ENCODE data around the gene SERGEF.
"Not testable (repeated sequence)": the region's sequence is repeated elsewhere in the genome, so short reads cannot be mapped to it uniquely, and the experiment has no call there.

The SERGEF gene

DNA sequence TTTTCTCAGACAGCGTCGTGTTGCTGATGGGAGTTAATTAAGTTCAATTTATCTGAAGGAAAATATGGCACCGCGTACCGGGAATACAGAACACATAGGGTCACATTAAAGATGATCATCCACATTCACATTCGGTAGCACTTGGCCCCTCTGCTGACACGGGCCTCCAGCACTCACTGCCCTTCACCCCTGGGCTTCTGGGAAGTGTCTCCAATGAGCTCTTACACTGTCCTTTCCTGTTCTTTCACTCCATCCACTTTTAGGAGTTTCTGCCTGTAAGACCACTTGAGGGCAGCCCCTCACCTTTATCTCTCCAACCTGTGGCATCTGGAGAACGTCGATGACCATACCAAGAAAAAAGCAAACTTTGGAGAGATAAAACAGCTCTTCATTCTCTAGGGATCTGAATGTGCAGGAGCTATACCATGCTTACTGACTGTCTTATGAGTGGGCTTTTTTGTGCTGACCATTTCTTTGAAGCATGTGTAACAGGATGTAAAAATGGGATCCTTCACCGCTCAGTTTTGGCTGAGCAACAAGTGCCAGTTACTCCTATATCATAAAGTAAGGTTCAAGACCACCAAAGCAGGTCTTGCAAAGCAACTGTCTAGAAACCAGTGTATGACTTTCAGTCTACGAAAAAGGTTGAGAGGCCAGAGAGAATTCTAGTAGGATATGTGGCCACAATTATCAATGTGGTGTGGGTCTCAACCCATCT, 1.1 kb upstream of the SERGEF start:
- no peak for DNase-seq (ENCODE audit: low read depth in 1 of 2, low spot score in 1 of 2)

DNA sequence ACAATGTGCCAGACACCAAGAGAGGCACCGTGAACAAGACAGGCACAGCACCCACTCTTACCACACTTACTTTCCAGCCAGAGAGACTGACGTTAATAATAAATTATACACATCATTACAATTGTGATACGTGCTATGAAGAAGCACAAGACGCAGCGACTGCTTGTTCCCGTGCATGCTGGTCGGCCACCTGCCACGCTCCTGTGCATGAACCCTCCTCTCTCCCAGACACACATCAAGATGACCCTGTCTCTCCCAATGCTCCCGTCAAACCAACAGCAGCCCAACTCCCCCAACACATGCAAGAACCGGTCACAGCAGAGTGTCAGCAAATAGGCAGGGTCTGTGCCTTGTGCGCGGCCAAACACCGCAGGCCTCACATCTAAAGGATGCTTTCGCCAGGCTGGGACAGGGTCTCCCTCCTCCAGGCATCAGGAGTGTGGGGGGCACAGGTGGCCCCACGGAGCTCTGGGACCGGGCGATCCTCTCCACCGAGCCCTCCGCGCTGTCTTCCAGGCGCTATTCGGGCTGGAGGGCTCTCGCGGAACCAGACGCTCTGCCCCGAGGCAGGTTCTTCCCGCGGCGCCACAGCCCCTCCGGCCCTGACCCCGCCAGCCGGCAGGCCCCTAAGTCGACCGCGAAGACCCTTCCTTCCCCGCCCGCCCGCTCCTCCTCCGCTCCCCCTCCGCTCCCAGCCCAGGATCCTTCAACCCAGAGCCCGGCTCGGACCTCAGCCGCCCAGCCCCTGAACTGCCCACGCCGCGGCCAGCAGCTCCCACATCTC, 533 bp downstream of the SERGEF start:
- in situ Hi-C loops (cut with HindIII; ENCODE audit: low pct_unique_long_range_greater_than_20kb, low sequenced_read_pairs), result no loop called here
- DNase-seq (ENCODE audit: low read depth in 1 of 2, low spot score in 1 of 2), result peak in 1 of 2 experiments; percentile 14
- no peak for TF ChIP-seq JUND (IDR thresholded peaks at IDR 0.05; ENCODE audit: low read depth)

More for the DNA sequence above, 1.1 kb upstream of the SERGEF start:
- in situ Hi-C loops (cut with HindIII; ENCODE audit: low pct_unique_long_range_greater_than_20kb, low sequenced_read_pairs), result no loop called here
- no peak for TF ChIP-seq JUND (IDR thresholded peaks at IDR 0.05; ENCODE audit: low read depth)

DNA sequence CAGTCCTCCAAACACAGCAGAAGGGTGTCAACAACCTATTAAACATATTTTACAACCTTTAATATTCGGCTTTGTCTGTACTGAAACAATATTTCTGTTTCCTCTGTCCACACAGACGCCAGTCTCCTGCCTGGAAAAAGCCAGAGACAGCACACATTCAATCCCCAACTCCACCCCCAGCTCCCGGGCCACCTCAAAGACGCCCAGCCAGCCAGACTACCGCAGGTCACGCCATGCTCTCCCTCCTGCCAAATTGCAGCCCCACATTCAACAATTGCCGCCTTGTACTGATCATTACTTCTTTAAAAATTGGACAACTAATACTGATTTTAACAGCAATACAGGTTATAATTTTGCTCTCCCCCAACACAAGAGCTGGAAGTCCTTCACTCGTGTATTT, 1.2 kb downstream of the SERGEF start:
- TF ChIP-seq JUND (IDR thresholded peaks at IDR 0.05; ENCODE audit: low read depth), result no peak

DNA sequence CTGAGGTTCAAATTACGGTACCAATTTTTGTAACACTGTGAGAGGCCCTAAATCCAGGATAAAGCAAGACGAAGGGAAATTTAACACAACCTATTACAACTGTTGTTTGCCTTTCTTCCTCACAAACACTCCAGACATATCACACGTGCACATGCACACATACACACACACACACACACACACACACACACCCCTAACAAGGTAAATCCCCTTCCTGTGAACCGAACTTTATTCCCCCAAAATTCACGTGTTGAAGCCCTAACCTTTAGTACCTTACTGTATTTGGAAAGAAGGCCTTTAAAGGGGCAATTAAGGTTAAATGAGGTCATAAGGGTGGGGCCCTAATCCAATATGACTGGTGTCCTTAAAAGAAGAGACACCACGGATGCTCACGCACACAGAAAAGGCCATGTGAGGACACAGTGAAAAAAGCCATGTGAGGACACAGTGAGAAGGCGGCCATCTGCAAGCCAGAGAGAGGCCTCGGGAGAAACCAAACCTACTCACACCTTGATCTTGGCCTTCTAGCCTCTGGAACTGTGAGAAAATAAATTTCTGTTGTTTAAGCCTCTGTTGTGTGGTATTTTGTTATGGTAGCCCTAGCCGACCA, 1.8 kb downstream of the SERGEF start:
- TF ChIP-seq JUND (IDR thresholded peaks at IDR 0.05; ENCODE audit: low read depth), result no peak
- no peak for DNase-seq (ENCODE audit: low read depth in 1 of 2, low spot score in 1 of 2)
- in situ Hi-C loops (cut with HindIII; ENCODE audit: low pct_unique_long_range_greater_than_20kb, low sequenced_read_pairs), result no loop called here

More for the DNA sequence above, 1.2 kb downstream of the SERGEF start:
- in situ Hi-C loops (cut with HindIII; ENCODE audit: low pct_unique_long_range_greater_than_20kb, low sequenced_read_pairs), result no loop called here
- DNase-seq (ENCODE audit: low read depth in 1 of 2, low spot score in 1 of 2), result no peak

DNA sequence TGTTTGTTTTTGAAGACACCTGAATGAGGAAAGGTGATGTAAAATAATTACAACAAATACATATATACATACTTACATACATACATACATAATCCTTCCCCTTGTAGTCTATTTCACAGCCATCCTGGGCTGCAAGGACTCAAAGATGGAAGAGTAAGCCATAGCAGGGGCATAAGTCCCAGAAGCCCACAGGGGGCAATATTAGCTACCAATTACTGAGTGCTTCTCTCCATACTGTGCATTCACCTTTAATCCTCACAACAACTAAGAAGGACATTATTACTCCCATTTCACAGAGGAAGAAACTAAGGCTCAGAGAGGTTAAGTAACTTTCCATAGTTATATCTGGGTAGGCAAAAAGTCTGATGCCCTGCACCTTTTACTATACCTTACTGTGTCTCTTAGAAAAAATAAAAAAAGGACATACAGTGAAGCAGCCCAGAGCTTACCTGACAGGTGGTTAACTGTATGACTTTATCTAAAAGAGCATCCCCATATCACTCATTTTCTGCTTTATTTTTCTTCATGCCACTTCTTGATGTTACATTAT, 2.7 kb downstream of the SERGEF start:
- in situ Hi-C loops (cut with HindIII; ENCODE audit: low pct_unique_long_range_greater_than_20kb, low sequenced_read_pairs), result no loop called here
- DNase-seq (ENCODE audit: low read depth in 1 of 2, low spot score in 1 of 2), result no peak
- no peak for TF ChIP-seq JUND (IDR thresholded peaks at IDR 0.05; ENCODE audit: low read depth)

DNA sequence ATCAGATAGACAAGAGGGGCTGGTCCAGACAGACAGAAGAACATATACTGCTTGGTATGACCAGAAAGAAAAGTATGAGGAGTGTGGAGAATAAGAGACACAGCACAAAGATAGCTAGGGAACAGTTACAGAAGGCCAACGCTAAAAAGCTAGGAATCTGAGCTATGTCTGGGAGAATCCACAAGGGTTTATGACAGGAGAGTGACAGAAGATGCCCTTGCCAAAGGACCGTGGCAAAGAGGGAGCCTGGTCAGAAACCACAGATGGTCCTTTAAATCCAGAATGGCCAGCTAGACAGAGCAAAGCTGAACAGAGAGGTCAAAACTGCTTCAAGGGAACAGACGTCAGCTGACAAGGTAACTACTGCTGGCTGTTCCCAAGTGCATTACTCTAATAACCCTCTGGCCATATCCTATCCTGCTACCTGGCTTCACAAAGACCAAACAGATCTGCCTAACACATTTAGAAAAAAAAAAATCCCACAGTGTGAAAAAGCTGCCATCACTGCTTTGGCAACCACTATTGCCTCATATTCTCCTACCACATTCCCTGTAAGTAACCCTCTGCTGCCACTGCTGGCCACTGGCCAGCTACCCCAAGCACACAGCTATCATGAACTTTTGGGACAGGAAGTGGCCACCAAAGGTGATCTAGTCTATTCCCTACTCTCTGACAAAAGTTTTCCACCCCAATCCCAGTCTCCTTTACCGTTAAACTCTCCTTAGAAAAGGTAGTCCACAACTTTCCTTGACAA, 7.3 kb downstream of the SERGEF start:
- no peak for DNase-seq (ENCODE audit: low read depth in 1 of 2, low spot score in 1 of 2)
- no peak for TF ChIP-seq JUND (IDR thresholded peaks at IDR 0.05; ENCODE audit: low read depth)
- in situ Hi-C loops (cut with HindIII; ENCODE audit: low pct_unique_long_range_greater_than_20kb, low sequenced_read_pairs), result no loop called here

DNA sequence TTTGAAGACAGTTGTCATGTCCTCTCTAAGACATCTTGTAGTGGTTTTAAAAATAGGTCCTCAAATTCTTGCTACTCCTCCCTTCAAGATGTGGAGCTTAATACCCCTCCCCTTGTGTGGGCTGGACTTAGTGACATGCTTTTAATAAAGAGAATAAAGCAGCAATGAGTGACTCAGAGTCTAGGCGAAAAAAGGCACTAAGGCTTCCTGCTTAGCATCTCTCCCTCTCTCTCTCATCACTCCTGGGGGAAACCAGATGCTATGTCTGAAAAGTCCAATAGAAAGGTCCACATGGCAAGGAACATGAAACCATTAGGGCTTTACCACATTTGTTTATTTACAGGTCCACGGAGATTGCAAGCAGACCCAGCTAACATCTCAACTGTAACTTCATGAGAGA, 11.7 kb downstream of the SERGEF start:
- no peak for DNase-seq (ENCODE audit: low read depth in 1 of 2, low spot score in 1 of 2)
- TF ChIP-seq JUND (IDR thresholded peaks at IDR 0.05; ENCODE audit: low read depth), result no peak
- in situ Hi-C loops (cut with HindIII; ENCODE audit: low pct_unique_long_range_greater_than_20kb, low sequenced_read_pairs), result no loop called here

DNA sequence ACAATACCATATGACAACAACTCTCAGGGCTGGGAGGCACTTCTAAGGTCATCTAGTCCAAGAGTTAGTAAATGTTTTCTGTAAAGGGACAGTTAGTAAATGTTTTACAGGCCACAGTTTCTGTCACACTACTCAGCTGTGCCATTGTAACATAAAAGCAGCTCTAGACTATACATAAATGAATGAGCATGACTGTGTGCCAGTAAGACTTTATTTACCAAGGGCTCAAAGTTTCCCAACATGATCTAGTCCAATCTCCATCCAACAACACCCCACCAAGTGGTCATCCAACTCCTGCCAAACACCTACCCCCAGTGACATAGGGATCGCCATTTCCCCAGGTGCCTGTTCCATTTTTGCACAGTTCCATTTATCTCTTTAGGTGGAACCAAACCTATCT, 12.1 kb downstream of the SERGEF start:
- in situ Hi-C loops (cut with HindIII; ENCODE audit: low pct_unique_long_range_greater_than_20kb, low sequenced_read_pairs), result no loop called here
- DNase-seq (ENCODE audit: low read depth in 1 of 2, low spot score in 1 of 2), result no peak
- no peak for TF ChIP-seq JUND (IDR thresholded peaks at IDR 0.05; ENCODE audit: low read depth)

DNA sequence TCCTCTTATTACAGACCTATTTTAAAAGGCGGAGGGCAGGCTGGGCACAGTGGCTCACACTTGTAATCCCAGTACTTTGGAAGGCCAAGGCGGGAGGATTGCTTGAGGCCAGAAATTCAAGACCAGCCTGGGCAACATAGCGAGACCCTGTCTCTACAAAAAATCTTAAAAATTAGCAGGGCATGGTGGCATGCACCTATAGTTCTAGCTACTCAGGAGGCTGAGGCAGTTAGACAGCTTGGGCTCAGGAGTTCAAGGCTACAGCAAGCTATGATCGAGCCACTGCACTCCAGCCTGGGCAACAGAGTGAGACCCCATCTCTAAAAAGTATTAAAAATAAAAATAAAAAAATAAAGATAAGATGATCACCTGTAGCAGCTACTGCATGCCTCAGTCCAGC, 12.7 kb downstream of the SERGEF start:
- in situ Hi-C loops (cut with HindIII; ENCODE audit: low pct_unique_long_range_greater_than_20kb, low sequenced_read_pairs), result not testable (repeated sequence)

DNA sequence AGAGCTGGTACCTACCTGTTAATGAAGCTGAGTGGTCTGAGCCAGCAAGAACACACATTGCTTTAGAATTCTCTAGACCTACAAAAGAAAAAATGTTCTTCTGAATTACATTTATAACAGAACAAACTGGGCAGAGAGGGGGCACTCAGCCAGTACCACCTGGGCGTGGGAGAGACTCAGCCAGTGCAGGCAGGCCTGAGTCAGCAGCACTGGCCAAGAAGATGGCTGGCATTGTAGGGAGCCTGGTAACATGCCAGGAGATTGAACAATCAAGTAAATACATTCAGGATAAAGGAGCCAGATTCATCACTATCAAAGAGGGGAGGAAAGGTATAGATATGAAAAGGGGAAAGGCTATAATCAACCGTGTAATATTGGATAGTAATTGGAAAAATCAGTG, 19.9 kb downstream of the SERGEF start:
- in situ Hi-C loops (cut with HindIII; ENCODE audit: low pct_unique_long_range_greater_than_20kb, low sequenced_read_pairs), result no loop called here
- no peak for TF ChIP-seq JUND (IDR thresholded peaks at IDR 0.05; ENCODE audit: low read depth)
- no peak for DNase-seq (ENCODE audit: low read depth in 1 of 2, low spot score in 1 of 2)

More for the DNA sequence above, 12.7 kb downstream of the SERGEF start:
- DNase-seq (ENCODE audit: low read depth in 1 of 2, low spot score in 1 of 2), result not testable (repeated sequence)

DNA sequence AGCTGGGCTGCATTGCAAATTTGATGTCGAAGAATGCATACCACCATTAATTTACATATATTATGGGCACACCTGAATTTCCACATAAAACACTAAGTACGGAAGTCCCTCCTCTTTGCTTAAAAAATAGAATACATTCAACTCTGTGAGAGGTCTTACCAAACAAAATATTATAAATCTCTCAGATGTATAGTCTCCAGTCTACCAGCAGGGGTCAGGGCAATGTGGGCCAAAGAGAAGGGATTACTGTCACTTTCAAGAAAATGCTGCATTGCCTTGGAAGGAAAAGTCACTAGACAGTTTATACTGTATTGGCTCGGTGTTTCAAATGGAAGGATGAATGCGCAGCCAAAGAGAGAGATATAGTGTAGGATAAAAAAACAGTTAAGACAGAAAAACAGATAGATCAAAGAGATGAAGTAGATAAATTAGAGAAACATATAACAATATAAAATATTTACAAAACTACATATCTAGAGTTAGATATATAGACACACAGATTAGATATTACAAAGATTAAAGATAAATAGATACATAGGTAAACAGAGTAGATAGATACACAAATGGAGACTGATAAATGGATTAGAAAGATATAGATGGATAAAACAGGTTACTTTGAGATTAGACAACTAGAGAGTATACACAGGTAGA, 20.9 kb downstream of the SERGEF start:
- DNase-seq (ENCODE audit: low read depth in 1 of 2, low spot score in 1 of 2), result peak in 1 of 2 experiments; percentile 61
- no peak for TF ChIP-seq JUND (IDR thresholded peaks at IDR 0.05; ENCODE audit: low read depth)
- in situ Hi-C loops (cut with HindIII; ENCODE audit: low pct_unique_long_range_greater_than_20kb, low sequenced_read_pairs), result no loop called here

DNA sequence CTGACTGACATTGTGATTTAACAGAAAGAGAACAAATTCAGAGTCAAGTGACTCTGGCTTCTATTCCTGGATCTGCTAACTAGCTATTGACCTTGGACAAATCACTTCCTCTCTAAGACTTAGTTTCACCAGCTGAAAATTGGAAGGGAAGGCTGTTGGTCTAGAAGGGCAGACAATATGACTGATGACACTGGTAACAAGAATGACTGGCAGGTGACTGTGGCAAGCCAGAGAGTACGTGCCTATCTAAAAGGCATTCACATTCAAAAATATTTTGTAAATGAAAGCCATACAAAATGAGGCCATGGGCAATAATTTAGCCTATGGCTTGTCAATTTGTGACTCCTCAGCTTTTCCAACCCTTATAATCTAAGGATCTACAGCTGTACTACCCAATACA, 23.5 kb downstream of the SERGEF start:
- no peak for DNase-seq (ENCODE audit: low read depth in 1 of 2, low spot score in 1 of 2)
- TF ChIP-seq JUND (IDR thresholded peaks at IDR 0.05; ENCODE audit: low read depth), result no peak
- in situ Hi-C loops (cut with HindIII; ENCODE audit: low pct_unique_long_range_greater_than_20kb, low sequenced_read_pairs), result no loop called here
